HG03469 (cell line): ENCODE data around the gene NPIPA8.
"Not testable (repeated sequence)": the region's sequence is repeated elsewhere in the genome, so short reads cannot be mapped to it uniquely, and the experiment has no call there.

Experiments
- ATAC-seq: cut with Tn5 transposase; IDR thresholded peaks from one replicate; pipeline ENCODE4 v1.9.1; 2021; ENCODE audit warnings: mild to moderate bottlenecking, moderate library complexity, moderate number of reproducible peaks; ENCODE audit not compliant: unreplicated experiment

NPIPA8 gene

DNA sequence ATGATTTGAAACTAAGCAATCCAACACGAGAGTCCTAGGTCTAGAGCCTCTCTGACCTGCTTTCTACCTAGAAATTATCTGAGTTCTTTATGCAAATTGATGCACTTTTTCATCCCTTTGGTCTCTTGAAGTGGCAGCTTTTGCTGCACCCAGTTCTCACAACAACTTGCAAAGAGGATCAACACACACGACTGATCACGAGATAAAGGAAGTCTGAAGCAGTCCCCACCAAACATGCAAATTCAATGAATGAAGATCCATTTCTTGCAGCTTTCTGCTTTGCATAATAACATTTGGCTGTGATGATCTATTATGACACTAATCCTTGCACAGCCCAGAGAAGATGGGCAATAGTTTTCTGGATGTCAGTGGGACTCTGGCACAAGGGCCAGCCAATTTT is 56.2 kb downstream of the NPIPA8 start:
- ATAC-seq = not testable (repeated sequence)

DNA sequence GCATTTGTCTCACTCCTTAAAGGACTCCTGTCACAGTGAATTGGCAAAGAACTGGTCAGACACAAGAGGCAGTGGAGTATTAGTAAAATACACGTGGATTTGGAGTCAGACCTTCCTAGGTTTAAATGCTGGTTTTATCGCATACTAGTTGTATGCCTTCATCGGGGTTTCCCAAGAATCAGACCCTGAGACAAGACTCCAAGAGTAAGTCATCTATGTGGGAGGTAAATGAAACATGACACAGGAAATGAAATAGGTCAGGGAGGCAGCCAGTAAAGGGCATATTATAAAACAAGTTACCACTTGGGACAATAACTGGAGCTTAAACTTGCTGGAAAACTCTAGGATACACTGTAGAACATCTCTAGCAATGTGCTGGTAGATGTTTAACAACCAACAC is 59.8 kb downstream of the NPIPA8 start:
- not testable (repeated sequence) for ATAC-seq

DNA sequence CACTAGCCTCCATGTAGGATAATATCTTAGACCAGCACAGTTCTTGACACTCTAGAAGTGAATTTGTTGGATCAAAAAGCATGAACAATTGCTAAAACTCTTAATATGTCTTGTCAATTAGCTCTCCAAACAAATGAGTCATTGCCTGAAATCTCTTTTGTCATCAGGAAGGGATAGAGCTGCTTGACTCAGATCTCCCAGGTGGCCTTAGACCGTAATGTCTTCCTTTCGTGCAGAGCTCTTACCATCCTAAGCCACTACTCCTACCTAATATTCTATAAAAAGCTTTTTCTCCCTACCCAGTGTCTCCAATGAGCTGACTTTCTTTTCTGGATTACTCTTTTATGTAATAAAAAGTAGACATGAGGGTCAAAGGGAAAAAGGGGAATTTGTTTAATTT is 66.4 kb downstream of the NPIPA8 start:
- ATAC-seq = not testable (repeated sequence)
